HK-2 (cell line): ENCODE measurements around the gene SUV39H1.
"Not testable (repeated sequence)": the region's sequence is repeated elsewhere in the genome, so short reads cannot be mapped to it uniquely, and the experiment has no call there.

Experiments
- DNase-seq: peaks from one replicate; pipeline ENCODE4 v3.0.0-alpha.2; 2018; ENCODE audit not compliant: unreplicated experiment

The SUV39H1 gene

DNA sequence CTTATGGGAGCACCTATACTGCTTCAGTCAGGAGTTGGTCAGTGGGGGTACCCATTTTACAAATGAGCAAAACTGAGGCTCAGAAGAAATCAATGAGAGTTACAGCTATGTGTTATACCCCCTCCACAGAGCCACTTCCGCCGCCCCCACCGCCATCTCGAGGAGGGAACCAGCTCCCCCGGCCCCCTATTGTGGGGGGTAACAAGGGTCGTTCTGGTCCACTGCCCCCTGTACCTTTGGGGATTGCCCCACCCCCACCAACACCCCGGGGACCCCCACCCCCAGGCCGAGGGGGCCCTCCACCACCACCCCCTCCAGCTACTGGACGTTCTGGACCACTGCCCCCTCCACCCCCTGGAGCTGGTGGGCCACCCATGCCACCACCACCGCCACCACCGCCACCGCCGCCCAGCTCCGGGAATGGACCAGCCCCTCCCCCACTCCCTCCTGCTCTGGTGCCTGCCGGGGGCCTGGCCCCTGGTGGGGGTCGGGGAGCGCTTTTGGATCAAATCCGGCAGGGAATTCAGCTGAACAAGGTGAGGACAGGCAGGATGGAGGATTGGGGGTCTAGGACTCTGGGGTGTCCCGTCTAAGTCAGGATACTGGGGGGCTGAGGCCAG, 7.9 kb upstream of the SUV39H1 start:
- DNase-seq = no peak

DNA sequence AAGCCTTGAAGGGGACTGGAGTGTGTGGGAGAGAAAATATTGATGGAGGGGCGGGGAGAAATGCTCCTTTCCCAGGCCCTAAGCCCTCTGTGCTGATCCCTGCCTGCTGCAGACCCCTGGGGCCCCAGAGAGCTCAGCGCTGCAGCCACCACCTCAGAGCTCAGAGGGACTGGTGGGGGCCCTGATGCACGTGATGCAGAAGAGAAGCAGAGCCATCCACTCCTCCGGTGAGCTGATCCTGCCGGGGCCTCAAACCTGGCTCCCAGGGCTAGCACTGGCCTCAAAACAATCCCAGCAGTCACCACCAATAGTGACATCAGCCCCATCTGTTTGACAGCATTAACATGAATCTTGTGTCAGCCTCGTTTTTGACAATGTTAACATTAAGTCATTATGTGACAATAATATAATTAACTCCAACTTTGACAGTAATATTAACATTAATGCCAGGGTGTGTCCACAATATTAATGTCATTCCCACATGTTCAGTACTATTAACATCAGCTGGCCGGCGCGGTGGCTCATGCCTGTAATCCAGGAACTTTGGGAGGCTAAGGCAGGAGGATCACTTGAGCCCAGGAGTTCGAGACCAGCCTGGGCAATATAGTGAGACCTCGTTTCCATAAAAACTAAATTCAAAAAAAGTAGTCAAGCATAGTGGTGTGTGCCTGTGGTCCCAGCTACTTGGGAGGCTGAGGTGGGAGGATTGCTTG, 7.2 kb upstream of the SUV39H1 start:
- DNase-seq = no peak

DNA sequence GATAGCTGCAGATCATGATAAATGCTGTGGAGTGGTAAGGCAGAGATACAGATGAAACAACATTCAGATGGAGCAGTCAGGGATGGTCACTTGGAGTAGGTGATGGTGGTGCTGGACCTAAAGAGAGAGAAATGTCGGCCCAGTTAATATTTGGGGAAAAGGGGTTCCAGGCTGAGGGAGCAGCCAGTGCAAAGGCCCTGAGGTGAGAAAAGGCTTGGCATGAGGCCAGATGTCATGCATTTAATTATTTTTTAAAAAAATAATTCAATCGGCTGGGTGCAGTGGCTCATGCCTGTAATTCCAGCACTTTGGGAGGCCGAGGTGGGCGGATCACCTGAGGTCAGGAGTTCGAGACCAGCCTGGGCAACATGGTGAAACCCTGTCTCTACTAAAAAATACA, 4.8 kb upstream of the SUV39H1 start:
- not testable (repeated sequence) for DNase-seq

DNA sequence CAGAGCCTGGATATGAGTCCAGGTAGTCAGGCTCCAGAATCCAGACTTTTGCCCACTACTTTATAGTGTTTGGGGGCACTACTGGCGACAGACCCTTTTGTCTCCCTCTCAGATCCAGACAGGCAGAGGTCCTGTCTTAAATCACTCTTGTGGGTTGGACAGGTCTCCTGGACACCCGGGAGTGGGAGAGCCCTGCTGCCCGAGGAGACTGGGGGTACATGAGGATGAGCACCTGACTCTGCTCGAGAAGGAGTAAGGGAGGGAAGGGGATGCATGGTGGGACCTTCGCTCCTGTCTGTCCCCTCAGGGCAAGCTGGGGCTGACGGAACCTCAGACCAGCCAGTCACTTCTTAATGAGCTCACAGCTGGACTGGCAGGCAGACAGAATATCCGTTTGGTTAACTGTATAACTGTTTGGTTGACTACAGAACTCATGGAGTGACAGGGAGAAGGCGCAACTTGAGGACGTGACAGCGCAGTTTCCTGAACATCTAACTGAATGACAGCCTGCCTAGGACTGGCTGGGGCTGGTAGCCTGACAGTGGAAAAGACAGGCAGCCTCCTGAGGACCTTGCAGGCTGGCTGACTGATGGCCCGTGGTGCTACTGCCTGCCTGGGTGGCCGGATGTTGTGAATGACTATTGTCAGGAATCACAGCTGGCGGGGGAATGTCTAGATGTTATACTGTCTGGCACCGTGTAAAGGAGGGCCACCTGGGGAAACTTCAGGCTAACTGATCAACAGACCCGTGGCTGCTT, 1.6 kb upstream of the SUV39H1 start:
- DNase-seq = no peak

DNA sequence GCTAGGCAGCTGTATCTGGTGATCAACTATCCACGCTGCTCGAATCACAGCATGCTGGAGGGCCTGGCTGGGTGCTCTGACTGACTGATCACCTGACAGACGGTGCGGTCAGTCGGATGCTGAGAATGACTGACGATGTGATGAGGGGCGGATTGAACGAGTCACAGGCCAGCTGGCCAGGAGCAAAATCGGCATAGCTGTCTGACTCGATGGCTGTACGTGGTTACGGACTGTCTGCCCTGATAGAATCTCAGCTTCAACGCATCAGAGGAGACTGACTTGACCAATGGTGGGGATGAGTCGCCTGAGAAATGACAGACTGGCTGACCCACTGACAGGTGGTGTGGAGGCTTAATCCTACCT, 1.0 kb upstream of the SUV39H1 start:
- peak; percentile 46 for DNase-seq

DNA sequence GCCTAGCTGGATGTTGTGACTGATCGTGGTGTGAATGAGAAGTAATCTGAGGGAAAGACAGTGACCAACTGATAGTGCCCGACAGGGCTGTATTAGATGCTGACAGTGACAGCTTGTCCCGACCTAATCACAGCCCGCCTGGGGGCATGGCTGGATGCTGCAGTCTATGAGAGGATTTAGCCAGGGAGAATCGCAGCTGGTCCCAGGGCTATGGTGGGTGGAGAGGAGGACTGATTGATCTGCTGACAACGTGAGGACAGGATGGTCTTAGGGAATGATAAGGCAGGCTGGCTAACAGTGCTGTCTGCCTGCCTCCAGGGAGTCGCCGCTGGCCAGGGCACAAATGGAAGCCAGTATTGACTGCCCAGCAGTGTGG, 621 bp upstream of the SUV39H1 start:
- no peak for DNase-seq

DNA sequence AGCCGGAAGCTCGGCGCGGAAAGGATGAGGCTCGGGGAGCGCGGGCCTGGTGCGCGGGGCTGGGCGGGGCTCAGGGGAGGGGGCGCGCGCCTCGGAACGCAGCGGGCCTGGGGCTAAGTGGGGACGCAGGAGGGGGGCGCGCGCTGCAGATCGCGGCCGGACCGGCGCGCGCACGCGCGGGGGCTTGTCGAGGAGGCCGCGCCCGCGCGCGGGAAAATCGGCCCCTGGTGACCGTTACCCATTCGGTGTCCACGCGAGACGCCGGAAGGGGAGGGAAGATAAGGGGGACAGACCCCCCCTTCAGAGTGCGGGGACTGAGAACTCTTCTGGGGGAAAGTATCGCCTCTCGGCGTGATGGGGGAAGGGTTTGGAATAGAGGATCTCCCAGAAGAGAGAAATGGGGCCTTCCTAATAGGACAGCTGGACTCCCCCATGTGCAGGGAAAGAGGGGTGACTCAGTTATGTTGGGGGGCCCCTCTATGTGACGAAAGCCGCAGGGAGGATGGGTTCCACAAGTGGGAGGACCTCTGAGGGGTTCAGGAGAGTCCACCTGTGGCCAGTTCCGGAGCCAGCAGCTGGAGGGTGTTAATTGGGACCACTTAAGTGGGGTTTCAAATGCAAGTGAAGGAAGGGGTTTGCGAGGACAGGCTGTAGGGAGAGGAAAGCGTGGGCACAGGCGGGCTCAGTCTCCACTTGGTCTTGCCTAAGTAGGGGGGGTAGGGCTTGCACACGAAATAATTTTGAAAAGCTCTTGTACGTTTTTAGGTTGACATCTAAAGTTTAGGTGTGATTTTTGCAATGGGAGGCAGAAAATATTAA, 584 bp downstream of the SUV39H1 start:
- DNase-seq = peak; percentile 56

DNA sequence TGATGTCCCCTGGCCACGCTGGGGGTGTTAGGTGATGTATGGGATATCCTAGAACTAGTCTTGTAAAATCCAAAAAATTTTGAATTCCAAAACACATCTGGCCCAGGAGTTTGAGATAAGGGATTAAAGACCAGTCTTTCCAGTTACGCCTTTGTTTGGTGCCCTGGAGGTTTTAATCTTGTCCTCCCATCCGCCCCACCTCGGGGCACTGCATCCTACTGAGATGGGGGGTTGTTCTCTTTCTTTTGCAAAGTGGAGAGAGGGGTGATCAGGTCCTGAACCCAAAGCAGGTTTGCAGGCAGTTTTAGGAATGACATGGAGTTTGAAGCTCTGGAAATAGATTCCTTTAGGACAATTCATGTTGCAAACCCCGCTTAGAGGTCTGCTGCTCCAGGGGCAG, 1.8 kb downstream of the SUV39H1 start:
- DNase-seq = no peak

DNA sequence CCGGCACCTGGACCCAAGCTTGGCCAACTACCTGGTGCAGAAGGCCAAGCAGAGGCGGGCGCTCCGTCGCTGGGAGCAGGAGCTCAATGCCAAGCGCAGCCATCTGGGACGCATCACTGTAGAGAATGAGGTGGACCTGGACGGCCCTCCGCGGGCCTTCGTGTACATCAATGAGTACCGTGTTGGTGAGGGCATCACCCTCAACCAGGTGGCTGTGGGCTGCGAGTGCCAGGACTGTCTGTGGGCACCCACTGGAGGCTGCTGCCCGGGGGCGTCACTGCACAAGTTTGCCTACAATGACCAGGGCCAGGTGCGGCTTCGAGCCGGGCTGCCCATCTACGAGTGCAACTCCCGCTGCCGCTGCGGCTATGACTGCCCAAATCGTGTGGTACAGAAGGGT, 3.7 kb downstream of the SUV39H1 start:
- no peak for DNase-seq

DNA sequence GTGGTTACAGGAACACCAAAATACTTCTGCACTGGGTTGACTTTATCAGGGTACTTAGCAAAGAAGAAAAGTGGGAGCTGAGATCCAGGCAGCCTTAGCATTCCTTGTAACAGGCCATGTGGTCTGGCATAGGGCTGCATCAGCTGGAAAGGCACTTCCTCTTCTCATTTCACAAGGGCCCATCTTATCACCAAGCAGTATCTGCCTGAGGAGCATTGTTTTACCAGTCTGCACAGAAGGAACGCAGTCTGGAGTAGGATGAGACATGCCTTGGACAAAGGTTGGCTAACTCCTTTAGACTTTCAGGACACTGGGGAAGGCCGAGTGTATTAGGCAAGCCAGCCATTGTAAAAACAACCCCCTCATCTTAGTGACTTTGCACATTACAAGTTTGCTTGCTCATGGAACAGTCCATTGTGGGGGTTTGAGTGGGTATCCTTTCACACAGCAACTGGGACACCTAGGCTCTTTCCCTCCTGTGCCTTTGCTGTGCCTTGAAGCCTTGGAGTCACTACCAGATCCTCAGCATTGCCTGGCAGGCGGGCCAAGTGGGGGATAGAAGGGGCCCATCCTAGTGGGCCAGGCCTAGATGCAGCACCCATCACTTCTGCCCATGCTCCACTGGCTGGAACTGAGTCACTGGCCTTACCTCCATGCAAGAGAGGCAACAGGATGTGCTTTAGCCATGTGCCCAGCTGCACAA, 4.6 kb downstream of the SUV39H1 start:
- no peak for DNase-seq

DNA sequence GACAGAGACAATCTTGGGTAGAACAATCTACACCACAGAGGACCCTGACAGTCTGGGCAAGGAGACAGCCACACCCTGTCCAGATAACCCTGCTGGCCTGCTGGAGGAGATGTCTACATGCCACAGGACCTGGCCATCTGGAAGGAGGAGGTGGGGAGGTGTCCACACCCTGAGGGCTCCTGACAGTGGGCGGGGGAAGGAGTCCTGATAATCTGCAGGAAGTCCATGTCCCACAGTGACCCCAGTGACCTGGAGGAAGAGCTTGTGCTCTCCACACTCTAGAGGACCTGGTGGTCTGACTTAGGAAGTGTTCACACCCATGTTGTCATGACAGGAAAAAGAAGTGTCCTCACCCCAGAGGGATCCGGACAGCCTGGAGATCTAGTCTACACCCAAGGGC, 5.5 kb downstream of the SUV39H1 start:
- no peak for DNase-seq

DNA sequence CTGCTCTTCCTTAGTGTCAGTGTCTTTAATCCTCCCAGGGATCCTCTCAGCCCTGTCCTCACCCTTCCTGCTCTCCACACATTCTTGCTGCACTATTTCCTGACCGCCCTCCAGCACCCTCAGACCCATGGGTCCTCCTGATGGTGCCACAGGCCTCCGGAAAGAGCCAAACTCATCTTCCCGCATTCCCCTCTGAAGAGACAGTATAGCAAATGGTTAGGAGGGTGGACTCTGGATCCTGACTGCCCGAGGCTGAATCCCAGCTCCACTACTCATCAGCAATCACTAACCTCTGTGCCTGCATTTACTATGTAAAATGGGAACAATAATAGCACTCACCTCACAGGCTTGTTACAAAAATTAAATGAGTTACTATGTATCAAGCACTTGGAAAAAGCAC, 6.2 kb downstream of the SUV39H1 start:
- no peak for DNase-seq

DNA sequence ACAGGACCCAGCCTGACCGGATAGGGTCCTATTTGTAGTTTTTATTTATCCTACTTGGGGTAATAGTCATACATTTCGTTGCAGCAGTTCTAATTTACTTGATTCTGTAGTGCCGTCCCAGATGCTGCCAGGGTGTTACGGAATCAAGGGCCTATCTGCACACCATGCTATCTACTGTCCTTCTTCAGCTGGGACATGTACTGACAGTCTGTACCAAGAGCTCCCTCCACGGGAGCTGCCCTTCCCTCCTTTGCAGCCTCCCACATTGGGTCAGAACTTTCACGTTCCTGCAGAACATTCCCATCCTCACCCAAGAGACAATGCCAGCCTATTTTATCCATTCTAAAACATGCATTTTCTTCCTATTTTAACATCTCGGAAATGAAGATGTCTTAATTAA, 6.7 kb downstream of the SUV39H1 start:
- DNase-seq = no peak

DNA sequence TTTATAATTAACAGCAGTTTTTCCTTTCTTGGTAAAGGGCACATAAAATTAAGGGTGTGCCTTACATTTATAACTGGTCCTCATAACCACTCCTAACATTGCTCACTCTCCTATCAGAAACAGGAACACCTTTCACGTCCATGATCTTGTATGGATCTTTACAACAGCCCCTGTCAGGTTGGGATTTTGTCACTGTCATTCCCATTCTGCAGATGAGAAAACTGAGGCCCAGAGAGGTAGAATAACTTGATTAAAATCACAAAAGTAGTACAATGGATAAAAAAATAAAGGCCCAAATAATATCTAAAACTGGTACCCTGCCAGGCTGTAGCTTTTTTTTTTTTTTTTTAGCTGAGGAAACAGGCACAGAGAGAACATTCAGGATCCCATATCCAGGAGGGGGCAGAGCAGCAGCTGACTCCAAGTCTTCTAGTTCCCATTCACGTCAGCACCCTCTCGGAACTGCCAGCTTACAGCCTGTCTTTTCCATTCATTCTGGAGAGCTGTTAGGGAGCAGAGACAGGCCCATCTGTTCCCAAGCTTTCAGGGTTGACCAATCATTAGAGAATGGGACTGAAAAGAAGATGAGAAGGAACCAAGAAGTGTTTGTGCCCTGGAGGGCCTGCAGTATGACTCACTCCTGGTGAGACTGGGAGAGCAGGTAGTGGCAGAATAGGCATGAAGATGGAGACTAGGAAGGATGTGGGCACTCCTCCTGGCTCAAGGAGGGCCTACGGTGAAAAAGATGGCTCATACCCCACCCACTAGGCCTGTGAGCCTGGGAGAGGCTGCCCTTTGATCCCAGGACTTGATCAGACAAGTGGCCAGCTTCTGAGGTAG, 7.3 kb downstream of the SUV39H1 start:
- peak; percentile 9 for DNase-seq

DNA sequence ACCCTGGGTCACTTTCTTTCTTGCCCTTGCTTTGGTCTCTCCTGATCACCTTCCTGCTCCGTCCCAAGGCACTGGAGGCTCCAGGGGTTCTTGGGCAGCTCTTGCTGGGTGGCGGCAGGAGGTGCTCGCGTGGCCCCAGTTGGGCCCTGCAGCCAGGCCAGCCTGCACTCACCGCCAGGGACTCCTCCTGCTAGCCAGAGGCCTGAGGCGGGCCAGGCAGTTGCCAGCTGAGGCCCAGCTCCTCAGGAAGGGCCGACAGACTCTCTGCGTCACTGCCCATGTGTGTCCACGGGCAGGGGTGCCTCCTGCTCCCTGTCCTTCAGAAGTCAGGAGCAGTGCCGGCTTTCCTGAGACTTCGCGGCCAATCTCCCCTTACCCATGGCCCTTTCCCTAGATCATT, 9.3 kb downstream of the SUV39H1 start:
- no peak for DNase-seq

DNA sequence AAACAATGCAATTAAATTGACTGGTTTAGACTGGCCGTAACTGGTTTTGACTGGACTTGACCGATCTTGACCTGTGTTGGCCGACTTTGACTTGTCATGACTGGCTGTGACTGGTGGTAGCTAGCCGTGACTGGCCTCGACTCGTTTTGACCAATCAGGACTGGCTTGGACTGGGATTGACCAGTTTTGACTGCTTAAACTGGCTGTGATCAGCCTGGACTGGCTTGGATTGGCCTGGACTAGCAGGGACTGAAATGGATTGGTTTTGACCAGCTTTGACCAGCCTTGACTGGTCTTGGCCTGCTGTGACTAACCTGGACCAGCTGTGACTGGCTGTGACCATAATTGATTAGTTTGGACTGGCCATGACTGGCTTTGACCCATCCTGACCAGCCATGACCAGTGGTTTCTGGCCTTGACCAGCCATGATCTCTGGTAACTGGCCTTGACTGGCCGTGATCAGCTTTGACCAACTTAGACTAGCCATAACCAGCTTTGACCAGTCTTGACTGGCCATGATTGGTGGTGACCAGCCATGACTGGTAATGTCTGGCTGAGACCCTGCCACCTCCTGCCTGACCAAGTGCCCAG, 13.1 kb downstream of the SUV39H1 start:
- no peak for DNase-seq

DNA sequence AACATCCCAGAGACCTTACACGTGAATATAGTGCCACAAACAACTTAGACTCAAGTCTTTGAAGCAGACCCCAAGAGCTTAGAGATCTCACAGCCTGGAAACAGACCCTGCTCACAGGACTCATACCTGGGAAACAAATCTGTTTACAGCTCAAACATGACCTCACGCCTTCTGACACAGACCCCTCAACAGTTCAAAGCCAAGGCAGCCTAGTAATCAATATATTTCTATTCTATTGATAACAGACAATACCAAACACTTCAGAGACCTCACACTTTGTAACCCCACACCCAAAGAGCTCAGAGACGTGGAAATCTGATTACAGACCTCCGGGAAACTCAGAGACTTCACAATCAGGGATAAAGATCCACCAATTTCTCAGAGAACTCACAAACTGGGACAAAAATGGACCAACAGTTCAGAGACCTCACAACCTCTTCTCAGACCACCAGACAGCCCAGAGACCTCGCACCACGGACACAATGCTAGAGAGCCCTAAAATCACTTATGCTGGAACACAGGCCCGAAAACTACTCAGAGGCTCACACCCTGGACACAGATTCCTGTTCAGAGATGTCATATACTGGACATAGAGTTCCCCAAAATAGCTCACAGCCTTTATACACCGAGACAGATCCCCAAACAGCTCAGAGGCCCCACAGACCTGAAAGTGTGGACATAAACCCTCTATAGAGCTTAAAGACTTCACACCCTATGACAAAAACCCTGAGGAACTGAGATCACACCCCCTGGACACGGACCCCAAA, 14.8 kb downstream of the SUV39H1 start:
- no peak for DNase-seq

DNA sequence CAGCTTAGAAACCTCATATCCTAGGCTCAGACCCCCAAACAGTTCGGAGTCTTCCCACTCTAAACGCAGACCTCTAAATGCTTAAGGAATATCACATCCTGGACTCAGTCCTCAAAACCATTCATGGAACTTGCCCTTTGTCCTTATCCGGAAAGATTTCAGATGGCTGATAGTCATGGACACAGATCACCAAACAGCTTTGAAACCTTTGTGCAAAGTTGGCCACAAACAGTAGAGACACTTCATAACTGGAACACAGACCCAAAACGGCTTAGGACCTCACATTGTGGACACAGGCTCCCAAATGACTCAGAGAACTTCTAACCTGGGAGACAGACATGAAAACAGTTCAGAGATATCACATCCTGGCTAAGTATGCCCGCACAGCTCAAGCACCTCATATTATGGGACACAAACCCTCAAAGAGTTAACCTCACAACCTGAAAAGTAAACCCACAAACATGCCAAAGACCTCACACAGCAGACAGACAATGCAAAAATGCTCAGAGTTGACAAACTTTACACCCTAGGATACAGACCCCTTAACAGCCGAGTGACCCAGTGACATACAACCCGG, 15.5 kb downstream of the SUV39H1 start:
- DNase-seq = no peak

DNA sequence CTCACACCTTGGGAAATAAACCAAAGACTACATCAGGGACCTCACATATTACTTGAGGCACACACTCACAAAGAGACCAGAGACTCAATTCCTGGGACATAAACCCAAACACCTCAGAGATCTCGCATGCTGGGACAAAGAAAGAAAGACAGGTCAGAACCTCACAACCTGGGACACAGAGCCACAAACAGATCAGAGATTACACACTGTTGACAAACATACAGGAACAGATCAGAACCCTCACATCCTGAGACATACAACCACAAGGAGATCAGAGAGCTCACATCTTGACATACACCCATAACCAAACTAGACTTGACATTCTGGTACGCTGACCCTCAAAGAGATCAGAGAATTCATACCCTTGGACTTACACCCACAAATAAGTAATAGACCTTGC, 17.3 kb downstream of the SUV39H1 start:
- no peak for DNase-seq
